ENCODE data around the gene MYBPC3.

MYBPC3 gene

GRCh38 chr11:47331454-47332302 is 20.8 kb downstream of the MYBPC3 start:
- TF ChIP-seq, protein P1, sequence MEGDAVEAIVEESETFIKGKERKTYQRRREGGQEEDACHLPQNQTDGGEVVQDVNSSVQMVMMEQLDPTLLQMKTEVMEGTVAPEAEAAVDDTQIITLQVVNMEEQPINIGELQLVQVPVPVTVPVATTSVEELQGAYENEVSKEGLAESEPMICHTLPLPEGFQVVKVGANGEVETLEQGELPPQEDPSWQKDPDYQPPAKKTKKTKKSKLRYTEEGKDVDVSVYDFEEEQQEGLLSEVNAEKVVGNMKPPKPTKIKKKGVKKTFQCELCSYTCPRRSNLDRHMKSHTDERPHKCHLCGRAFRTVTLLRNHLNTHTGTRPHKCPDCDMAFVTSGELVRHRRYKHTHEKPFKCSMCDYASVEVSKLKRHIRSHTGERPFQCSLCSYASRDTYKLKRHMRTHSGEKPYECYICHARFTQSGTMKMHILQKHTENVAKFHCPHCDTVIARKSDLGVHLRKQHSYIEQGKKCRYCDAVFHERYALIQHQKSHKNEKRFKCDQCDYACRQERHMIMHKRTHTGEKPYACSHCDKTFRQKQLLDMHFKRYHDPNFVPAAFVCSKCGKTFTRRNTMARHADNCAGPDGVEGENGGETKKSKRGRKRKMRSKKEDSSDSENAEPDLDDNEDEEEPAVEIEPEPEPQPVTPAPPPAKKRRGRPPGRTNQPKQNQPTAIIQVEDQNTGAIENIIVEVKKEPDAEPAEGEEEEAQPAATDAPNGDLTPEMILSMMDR (IDR thresholded peaks at IDR 0.05): no peak

GRCh38 chr11:47329987-47330931 is 22.2 kb downstream of the MYBPC3 start:
- TF ChIP-seq, protein P1 (IDR thresholded peaks at IDR 0.05): no peak

DNA sequence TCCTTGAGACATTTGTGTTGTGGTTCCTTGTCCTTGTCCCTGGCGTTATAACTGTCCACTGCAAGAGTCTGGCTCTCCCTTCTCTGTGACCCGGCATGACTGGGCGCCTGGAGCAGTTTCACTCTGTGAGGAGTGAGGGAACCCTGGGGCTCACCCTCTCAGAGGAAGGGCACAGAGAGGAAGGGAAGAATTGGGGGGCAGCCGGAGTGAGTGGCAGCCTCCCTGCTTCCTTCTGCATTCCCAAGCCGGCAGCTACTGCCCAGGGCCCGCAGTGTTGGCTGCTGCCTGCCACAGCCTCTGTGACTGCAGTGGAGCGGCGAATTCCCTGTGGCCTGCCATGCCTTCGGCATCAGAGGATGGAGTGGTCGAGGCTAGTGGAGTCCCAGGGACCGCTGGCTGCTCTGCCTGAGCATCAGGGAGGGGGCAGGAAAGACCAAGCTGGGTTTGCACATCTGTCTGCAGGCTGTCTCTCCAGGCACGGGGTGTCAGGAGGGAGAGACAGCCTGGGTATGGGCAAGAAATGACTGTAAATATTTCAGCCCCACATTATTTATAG is 23.0 kb downstream of the MYBPC3 start:
- TF ChIP-seq, protein P1 (IDR thresholded peaks at IDR 0.05): no peak

DNA sequence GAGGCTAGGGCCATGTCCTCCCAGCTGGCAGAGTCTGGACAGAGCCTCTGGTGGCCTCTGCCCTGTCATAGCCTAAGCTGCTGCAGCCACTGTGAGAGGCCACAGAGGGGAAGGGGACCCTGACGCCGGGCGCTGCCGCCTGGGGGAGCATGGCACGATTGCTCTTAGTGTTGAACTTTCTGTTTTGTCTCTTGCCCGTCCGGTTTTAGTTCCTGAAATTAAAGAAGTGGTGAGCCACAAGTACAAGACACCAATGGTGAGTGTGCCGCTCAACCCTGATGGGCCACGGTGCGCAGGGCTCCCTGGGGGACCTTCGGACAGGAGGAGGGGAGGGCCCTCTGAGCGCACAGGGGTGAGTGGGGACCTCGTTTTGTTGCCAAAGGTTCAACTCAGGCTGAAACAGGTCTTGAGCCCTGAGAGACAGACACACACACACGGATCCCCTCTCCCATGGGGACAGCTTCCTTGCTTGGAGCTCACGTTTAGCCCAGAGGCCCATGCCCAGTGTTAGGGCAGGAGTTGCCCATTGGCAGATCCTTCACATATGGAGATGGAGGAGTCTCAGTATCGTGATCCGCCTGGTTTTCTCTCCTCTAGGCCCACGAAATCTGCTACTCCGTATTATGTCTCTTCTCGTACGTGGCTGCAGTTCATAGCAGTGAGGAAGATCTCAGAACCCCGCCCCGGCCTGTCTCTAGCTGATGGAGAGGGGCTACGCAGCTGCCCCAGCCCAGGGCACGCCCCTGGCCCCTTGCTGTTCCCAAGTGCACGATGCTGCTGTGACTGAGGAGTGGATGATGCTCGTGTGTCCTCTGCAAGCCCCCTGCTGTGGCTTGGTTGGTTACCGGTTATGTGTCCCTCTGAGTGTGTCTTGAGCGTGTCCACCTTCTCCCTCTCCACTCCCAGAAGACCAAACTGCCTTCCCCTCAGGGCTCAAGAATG is 23.8 kb downstream of the MYBPC3 start:
- TF ChIP-seq, protein P1 (IDR thresholded peaks at IDR 0.05): no peak

GRCh38 chr11:47327949-47328348 is 24.6 kb downstream of the MYBPC3 start:
- TF ChIP-seq, protein P1 (IDR thresholded peaks at IDR 0.05): no peak

DNA sequence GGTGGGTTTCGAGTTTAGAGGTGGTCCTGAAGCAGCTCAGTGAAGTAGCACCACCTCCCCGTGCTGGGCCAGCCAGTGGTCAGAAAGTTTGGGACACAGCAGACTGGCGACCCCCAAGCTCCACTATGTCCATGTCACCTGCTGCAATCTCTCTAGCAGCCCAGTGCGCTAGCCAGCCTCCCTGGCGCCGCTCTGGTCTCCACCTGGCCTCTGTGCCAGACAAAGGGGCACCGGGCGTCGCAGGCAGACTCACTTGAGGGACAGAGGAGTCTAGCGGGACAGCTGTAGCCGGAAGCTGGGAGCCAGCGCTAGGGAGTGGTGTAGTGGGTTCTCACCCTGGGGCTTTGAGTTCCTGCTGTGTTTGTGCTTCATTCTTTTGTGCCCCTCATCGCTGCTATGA is 25.5 kb downstream of the MYBPC3 start:
- TF ChIP-seq, protein P1 (IDR thresholded peaks at IDR 0.05): no peak
